ENCODE results near the gene LRMDA.

The LRMDA gene

DNA sequence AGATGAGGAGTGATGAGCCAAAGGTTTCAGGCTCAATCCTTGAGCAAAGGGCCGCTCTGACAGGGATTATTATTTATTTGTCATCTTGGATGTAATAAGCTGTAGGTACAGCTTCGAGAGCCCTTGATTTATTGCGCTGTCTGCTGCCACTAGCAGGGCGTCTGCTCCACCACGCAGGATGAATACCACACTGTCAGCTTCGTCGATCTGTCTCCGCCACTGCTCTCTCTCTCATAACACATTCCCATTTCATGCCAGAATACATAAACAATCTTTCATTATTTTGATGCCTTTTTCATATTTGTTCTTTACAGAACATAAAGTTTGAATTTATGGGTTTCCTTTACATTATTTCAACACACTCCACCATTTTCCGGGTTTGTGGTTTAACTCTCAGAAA is 276.6 kb downstream of the LRMDA start:
- Mint-ChIP-seq H3K27ac (no peak overlapping the region), H3K27me3 (peaks cover 45% of the 10 kb centered on the region), H3K4me3 (no peak overlapping the region), H3K4me1 (no peaks in the 10 kb centered on the region), H3K9me3 (no peaks in the 10 kb centered on the region)
- DNase-seq (no peak), ATAC-seq (no peak)

DNA sequence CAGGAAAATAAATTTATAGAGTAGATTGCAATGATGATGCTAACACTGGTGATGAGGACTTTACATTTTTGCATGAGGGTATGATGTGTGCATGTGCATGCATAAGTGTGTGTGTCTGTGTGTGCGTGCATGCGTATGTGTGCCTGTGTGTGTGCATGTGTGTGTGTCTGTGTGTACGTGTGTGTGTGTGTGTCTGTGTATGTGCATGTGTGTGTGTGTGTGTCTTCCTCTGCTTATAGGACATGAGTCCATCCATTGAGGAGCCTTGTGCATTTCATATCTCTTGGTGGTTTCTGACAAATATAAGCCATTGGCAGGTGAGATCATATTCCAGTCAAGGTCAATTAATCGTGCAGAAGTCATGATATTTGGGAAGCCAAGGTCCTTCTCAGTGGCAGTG is 277.8 kb downstream of the LRMDA start:
- DNase-seq (no peak), ATAC-seq (no peak)
- Mint-ChIP-seq H3K9me3 (no peaks in the 10 kb centered on the region), H3K27me3 (peaks cover 52% of the 10 kb centered on the region), H3K27ac (no peak overlapping the region), H3K4me1 (no peaks in the 10 kb centered on the region), H3K4me3 (no peak overlapping the region)

DNA sequence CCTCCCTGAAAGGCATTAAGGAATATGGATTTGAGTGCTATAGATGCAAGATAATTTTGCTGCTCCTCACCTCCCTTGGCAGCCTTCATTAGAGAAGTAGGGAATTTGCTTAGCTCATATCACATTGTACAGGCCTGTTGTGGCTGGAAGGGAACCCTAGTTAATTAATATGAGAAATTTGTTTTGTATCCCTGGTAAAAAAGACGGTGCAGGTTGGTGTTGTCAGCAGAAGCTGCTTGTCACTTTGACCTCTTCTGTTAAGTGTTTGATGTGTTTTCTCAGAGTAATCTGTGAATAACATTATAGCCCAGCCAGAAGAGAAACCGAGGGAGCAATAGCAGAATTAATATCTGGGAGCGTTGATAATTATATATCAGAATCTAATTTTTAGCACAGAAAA is 278.4 kb downstream of the LRMDA start:
- no peaks in the 10 kb centered on the region for H3K4me1 Mint-ChIP-seq
- no peak overlapping the region for H3K27ac Mint-ChIP-seq
- no peak for ATAC-seq

DNA sequence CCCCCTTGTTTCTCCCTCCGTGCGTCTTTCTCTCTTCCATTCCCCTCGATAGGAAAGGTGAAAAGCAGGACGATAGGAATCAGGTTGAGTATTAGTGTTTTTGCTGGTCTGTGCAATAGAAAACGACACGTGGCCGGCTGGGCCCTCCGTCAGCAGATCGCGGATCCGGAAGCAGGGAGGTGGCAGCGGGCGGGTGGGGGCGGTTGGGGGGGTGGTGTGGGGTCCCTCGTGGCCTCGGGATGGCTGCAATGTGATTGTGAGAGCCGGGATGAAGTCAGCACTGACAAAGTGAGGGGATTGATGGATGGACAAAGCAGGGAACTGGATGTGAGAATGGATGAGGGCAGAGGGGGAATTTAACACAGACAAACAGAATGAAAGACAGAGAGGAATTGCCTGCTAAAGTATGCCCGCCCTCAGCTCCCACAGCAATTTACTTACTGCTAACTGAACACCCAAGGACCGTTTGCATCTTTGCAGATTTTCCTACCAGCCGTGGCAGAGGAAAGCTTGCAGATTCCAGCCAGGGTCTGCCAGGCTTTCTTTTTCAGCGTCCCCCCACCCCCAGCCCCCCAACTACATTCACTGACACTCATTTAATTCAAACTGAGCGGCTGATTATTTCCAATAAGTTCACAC is 280.9 kb downstream of the LRMDA start:
- Mint-ChIP-seq H3K27ac (no peak overlapping the region), H3K9me3 (no peaks in the 10 kb centered on the region), H3K27me3 (peaks cover 37% of the 10 kb centered on the region), H3K4me1 (no peaks in the 10 kb centered on the region), H3K4me3 (no peak overlapping the region)
- no peak for ATAC-seq
- DNase-seq: no peak

More for the DNA sequence above, 278.4 kb downstream of the LRMDA start:
- Mint-ChIP-seq H3K27me3 (peaks cover 51% of the 10 kb centered on the region), H3K4me3 (no peak overlapping the region), H3K9me3 (no peaks in the 10 kb centered on the region)
- no peak for DNase-seq

DNA sequence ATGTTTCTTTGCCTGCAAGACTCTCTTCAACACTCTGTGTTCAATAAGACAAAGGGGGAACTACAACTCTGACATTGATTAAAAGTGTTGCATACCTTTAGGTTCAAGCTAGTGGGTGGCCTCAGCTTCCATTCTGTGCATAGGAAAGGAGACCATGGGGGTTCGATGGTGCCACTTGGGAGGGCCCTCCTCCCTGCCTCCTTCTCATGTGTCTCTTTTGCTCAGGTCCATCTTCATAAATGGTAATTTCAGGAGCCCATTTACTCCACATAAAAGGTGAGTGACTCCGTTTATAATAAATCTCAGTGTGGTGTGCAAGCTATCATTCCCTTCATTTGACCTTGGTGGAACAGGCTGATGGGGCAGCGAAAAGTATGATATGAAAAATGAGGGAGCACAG is 285.1 kb downstream of the LRMDA start:
- ATAC-seq (no peak), DNase-seq (no peak)
- Mint-ChIP-seq H3K4me1 (no peaks in the 10 kb centered on the region), H3K9me3 (no peaks in the 10 kb centered on the region), H3K27ac (no peak overlapping the region), H3K4me3 (no peak overlapping the region), H3K27me3 (peaks cover 18% of the 10 kb centered on the region)

DNA sequence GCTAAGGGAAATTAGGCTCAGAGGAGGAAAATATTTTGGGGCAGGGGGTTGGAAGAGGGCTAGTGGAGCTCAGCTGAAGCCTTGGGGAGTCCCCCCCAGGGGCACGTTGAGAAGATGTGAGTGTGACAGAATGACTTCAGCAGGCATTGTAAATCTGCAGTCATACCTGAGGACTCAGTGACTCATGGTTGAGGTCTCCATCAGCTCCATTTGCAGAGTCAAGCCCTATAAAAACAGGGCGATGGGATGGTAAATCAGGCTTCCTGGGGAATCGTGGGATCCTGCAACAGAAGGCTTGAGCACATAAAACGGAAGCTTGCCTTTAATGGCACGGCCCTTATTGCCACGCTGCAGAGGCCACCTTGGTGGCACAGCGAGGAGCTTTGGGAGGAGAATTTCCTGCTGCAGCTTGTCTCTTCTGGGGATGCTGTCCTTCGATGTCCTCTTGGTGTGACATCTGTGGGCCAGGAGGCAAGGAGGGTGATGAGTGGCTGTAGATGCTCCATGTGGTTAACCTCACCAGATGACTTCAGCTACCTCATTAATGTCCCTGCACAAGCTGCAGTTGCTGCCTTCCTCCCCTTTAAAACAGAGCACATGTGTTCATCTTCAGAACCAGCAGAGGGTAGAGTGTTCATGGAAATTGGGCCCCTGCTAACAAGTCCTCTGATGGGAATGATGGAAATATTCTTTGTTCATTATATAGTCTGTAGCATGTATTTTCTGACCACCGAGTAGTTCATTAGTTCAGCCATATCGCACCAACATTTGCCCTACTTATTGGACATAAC is 285.9 kb downstream of the LRMDA start:
- Mint-ChIP-seq H3K27ac (no peak overlapping the region), H3K4me1 (no peaks in the 10 kb centered on the region), H3K4me3 (no peak overlapping the region), H3K27me3 (peaks cover 12% of the 10 kb centered on the region), H3K9me3 (no peaks in the 10 kb centered on the region)
- DNase-seq (no peak), ATAC-seq (no peak)

DNA sequence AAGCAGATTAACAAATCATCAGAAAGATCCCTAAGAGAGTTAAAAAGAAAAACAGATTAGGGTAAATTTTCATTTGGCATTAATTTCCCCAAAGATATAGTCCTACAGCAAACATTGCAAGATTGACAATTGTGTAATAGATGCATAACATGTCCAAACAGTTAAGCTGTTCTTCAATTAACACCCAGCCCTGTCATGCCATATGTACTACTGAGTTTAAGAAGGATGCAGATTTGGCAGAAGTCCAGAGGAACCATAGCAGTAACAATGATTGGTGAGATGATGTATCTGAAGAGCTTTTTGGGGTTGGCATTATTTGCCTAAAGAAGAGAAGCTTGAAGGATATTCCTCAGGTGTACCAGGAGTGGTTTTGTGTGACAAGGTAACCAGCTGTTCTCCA is 287.6 kb downstream of the LRMDA start:
- no peaks in the 10 kb centered on the region for H3K9me3 Mint-ChIP-seq
- no peak overlapping the region for H3K27ac Mint-ChIP-seq
- no peaks in the 10 kb centered on the region for H3K4me1 Mint-ChIP-seq
- no peak overlapping the region for H3K4me3 Mint-ChIP-seq
- DNase-seq (no peak), ATAC-seq (no peak)
- H3K27me3 Mint-ChIP-seq: peaks cover under 1% of the 10 kb centered on the region

DNA sequence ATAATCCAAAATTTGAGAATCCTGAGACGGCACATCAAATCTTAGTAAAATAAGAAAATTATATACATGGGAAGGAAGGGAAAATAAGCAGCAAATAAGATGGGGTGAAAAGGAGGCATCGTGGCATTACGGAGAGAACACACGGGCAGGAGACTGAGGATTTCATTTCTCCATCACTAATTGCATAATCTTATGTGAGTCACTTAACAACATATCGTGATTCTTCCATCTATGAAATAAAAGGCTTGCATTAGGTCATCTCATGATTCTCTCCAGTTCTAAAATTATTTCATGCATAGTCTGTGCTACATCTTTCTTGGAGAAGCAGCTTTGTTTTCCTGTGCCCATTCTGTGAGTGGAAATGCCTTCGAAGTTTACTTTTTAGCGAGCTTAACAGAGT is 288.7 kb downstream of the LRMDA start:
- Mint-ChIP-seq H3K9me3 (no peaks in the 10 kb centered on the region), H3K4me1 (no peaks in the 10 kb centered on the region), H3K27me3 (no peaks in the 10 kb centered on the region), H3K4me3 (no peak overlapping the region), H3K27ac (no peak overlapping the region)
- no peak for ATAC-seq
- DNase-seq: no peak

DNA sequence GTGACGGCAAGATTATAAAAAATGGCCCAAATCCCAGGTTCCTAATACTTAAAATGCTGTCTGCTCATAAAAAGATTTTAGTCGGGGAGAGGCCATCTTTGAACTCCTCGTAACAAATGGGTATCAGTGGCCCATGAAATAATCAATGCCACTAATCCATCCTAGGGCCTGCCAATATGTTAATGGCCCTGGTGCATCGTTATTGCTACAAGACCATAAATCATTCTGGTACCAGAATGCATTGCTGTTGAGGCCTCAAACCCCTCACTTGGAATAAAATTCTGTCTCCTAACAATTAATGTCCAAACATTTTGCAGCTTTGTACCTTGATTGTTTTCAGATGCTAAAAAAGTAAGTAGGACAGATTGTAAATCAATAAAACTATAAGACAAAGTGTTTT is 290.6 kb downstream of the LRMDA start:
- ATAC-seq: no peak
- no peaks in the 10 kb centered on the region for H3K9me3 Mint-ChIP-seq
- H3K27ac Mint-ChIP-seq: no peak overlapping the region
- no peaks in the 10 kb centered on the region for H3K27me3 Mint-ChIP-seq
- no peak overlapping the region for H3K4me3 Mint-ChIP-seq
- H3K4me1 Mint-ChIP-seq: no peaks in the 10 kb centered on the region
- DNase-seq: no peak

DNA sequence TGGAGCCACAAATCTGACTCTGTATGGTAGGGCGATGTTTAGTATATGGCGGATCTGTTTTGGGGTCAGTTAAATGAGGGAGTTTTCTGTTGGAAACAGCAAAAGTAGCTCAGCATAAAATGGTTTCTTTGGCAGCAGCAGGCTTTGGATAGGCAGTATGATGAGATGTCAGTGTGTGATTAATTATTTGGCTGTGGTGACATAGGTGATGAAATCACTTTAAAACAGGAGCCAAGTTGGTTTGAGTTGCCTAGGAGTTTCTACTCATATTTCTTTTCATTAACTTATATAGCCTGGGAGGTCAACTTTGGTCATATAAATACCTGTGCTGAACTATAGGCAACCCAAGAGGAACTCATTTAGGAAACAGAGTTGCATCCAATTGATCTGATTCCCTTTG is 291.2 kb downstream of the LRMDA start:
- no peak for DNase-seq
- no peak for ATAC-seq
- H3K27me3 Mint-ChIP-seq: no peaks in the 10 kb centered on the region
- no peak overlapping the region for H3K4me3 Mint-ChIP-seq
- H3K9me3 Mint-ChIP-seq: no peaks in the 10 kb centered on the region
- H3K27ac Mint-ChIP-seq: no peak overlapping the region
- no peaks in the 10 kb centered on the region for H3K4me1 Mint-ChIP-seq

DNA sequence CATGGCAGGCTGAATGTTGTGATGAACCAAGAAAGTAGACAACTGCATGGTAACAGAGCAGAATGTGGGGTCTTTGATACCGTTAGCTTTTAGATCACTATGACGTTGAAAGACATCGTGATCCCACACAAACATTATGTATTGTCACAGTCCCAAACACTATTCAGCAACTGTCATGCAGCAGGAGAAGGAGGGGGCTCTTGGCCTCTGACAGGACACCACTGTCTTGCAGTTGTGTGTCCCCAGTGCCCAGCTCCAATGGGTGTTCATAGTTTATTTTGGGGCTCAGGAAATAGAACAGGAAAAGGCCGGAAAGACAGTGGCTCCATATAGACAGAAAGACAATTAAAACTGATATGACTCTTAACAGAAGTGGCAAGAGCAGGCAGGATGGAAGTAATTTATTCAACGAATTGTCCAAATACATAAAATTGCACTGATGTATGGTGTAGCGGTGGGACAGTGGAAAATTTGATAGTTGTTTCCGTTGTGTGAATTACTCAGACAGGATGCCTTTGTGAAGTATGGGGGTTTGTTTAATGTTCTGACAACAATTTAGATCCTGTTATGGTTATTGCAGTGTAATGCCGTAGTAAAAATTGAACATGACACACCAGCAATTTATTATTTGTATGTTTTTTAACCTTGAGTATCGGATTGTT is 292.0 kb downstream of the LRMDA start:
- Mint-ChIP-seq H3K9me3 (no peaks in the 10 kb centered on the region), H3K4me1 (no peaks in the 10 kb centered on the region), H3K4me3 (no peak overlapping the region), H3K27me3 (no peaks in the 10 kb centered on the region), H3K27ac (no peak overlapping the region)
- no peak for ATAC-seq
- no peak for DNase-seq

DNA sequence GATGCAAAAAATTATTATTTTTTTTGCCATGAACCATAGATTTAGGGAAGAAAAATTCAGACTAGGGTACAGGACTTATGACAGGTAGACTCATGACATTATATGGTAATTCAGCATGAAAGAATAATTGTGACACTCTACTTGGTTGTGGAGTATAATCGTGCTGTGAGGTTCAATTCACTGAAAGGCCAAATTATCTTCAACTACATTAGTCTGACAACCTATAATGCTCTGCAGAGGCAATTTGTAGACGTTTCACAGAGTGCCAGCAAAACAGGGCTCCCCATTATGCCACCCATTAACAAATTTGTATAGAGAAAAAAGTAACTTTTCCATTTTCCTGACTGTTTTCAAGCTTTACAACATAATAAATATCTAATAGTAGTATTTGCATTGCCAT is 292.6 kb downstream of the LRMDA start:
- no peaks in the 10 kb centered on the region for H3K4me1 Mint-ChIP-seq
- no peaks in the 10 kb centered on the region for H3K27me3 Mint-ChIP-seq
- H3K27ac Mint-ChIP-seq: no peak overlapping the region
- no peak overlapping the region for H3K4me3 Mint-ChIP-seq
- H3K9me3 Mint-ChIP-seq: no peaks in the 10 kb centered on the region
- no peak for DNase-seq
- no peak for ATAC-seq

DNA sequence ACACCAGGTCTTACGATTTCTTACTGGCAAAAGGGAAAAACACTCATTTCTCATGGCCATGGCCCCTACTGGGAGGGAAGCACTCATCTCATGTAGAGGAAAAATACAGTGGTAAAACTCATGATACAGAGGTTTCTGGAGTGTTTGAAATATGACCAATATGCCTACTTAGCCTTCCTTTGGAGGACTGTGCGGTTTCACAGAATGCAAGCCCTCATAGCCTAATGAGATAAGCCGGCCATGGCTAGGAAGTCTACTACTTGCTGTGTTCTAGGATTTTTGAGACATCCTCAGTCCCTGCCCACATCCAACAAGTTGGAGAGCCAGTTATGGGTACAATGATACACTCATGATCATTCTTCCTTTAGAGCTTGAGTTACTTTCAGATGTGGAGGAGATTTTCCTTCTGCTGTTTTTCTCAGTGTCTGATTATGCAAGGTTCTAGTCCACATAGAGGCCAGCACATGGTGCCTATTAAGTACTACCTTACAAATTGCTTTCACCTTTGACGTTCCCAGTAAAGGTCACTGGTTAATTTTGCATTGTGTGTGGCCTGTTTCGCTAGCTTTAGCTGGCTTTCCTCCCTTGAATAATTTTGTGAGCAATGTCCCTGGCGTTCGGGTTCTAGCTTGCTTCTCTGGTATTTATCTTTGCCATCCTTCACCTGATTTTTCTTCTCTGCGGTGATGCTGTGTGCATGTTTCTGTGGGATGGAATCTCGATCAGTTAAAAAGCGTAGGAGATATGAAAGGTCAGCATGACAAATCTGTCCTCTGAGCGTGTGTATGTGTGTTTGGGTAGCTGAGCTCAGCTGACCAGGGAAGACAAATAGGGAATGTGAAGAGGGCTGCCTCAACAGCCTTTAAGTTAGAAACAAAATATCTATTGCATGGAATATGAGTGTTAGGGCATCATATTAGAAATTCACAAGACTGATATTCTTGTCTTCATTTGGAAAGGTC is 295.4 kb downstream of the LRMDA start:
- ATAC-seq: no peak
- Mint-ChIP-seq H3K4me3 (no peak overlapping the region), H3K27ac (no peak overlapping the region), H3K9me3 (no peaks in the 10 kb centered on the region), H3K27me3 (no peaks in the 10 kb centered on the region), H3K4me1 (no peaks in the 10 kb centered on the region)
- no peak for DNase-seq

DNA sequence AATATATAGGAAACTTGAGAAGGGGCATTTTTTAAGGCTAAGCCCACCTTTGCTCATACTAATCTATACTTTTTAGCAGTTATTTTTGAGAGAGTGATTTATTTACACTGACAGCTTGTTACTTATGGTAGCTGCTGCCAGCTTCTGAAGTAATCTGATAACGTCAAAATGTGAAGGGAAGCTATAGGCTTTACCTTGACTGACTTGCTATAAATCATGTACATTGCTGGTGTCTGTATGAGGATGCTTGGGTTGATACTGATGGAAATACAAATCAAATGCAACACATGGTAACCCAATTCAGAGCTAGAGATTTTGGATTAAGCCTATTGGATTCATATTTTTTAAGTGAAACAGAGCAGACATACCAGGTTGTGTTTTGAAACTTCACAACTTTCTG is 299.4 kb downstream of the LRMDA start:
- Mint-ChIP-seq H3K9me3 (no peaks in the 10 kb centered on the region), H3K4me3 (no peak overlapping the region), H3K4me1 (no peaks in the 10 kb centered on the region), H3K27ac (no peak overlapping the region), H3K27me3 (no peaks in the 10 kb centered on the region)
- no peak for DNase-seq
- ATAC-seq: no peak

DNA sequence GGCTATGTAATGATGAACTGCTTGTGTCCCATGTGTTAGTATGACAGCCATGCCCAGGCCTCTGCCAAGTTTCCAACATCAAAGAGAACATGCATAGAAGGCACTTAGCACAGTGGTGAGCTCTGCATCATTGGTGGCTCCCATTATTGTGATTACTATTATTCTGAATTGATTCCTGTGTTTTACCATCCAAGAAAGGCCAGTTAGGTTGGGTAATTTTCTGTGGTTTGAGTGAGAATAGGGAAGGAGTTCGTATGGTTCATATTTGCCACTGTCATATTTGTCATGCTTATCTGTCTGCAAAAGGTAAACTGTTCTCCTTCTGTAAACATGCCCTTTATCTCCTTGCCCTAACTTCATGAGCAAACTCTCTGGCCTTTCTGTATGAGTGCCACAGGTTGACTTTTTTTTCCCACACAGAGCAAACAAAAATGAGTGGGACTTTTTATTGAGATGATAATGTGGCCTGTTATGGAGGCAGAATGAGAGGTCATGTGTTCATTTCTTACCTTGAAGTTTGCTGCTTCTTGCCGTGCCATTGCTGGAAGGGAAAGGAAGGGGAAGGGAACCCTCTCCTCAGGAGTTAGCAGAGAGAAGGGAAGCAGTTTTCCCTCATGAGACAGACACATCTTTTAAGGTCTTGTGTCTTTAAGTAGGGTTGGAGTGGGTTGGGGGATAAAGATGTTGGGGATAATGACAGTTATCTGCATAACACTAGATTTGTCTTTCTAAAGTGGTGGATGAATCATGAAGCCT is 301.9 kb downstream of the LRMDA start:
- no peak overlapping the region for H3K4me3 Mint-ChIP-seq
- ATAC-seq: no peak
- DNase-seq: no peak
- H3K27me3 Mint-ChIP-seq: peaks cover 7% of the 10 kb centered on the region
- H3K27ac Mint-ChIP-seq: no peak overlapping the region
- H3K4me1 Mint-ChIP-seq: no peaks in the 10 kb centered on the region
- H3K9me3 Mint-ChIP-seq: no peaks in the 10 kb centered on the region

Measured in stimulated activated naive CD8-positive, alpha-beta T cell treated with anti-CD3 and anti-CD28 coated beads, Interleukin-15, amount 100 ng/mL, for 72 hours (primary cell).